Amniotic epithelial cell (primary cell): ENCODE measurements around the gene SLTM.
A peak's percentile ranks its signal among the peaks of the same experiment; 100 is the strongest.
"Not testable (repeated sequence)": the region's sequence is repeated elsewhere in the genome, so short reads cannot be mapped to it uniquely, and the experiment has no call there.

Source experiments
- DNase-seq: peaks from one replicate; pipeline ENCODE4 v3.0.0-alpha.2; 2010; ENCODE audit warnings: low read depth

The SLTM gene

DNA sequence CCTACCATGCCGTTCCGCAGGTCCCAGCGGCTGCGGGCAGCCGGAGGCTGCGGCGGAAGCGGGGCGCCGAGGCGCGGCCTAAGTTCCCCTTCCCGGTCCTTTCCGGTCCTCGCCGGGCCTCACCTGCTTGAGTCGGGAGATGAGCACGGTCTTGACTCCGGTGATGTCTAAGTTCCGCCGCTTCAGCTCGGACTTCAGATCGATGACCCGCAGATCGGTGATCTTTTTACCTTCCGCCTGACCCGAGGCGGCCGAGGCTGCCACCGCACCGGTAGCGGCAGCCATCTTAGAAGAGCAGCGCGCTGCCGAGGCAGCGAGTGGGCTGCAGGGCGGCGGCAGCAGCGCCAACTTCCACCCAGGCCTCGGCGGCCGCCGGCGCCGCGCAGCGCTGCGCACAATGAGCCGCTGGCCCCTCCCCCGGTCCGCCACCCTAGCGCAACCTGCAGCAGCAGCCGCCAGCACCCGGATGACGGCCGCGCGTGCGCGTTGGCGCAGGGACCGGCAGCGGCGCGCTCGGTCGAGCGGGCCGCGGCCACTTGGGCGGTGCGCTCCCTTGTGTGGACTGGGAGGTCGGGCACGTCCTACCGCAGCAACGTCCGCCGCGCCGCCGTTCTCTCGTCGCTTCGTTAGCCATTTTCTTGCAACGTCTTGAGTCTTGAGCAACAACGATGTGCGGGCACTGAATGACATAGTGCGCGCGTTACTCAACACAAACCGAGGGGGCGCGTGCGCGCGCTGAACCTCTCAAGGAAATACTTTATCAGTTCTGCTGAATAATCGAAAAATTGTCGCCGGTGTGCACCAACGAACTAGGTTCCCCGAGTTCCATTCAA lies at the start of gene SLTM:
Gene SLTM (minus strand): TSS at position 399 of the 833 bp plus-strand sequence. CDS start 114 bp downstream, at position 285.
- DNase-seq = peak; percentile 92

DNA sequence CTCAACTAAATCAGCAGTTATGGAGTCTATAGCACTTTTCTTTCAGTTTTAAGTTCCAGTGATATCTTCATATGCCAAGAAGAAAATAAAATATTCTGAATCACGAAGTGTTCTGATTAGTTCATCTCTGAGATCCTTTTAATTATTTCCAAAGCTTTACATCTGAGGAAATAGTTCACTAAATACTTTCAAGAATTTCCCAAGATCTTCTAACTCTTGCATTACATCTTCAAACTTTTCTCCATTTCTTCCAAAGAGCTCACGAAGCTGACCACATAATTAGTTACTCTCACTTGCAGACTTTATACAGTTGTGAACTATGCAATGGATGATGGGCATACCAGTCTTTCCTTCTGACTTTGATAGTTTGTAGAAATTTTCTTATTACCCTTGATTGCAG lies 49.8 kb upstream of the SLTM start:
- no peak for DNase-seq

DNA sequence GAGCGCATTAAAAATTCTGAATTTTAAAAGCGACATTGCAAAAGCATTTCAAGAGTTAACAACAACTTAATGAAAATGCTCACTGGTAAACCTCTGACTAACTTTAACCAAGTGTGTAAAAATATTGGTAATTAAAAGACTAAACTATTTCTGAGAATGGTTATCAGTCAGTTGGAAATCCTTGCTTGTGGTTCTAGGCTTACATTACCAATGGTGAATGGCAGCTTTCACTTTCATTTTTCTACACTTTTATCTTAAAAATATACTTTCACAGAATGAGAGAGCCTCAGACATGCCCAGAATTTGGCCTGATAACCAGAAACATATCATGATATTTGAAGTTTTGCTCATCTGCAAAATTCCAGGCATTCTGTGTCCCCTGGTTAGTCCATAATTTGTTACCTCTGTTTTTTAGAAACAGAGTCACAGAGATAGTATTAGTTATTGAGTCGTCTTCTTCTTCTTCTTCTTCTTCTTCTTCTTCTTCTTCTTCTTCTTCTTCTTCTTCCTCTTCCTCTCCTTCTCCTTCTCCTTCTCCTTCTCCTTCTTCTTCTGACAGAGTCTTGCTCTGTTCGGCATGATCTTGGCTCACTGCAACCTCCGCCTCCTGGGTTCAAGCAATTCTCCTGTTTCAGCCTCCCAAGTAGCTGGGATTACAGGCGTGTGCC lies 48.5 kb upstream of the SLTM start:
- no peak for DNase-seq

DNA sequence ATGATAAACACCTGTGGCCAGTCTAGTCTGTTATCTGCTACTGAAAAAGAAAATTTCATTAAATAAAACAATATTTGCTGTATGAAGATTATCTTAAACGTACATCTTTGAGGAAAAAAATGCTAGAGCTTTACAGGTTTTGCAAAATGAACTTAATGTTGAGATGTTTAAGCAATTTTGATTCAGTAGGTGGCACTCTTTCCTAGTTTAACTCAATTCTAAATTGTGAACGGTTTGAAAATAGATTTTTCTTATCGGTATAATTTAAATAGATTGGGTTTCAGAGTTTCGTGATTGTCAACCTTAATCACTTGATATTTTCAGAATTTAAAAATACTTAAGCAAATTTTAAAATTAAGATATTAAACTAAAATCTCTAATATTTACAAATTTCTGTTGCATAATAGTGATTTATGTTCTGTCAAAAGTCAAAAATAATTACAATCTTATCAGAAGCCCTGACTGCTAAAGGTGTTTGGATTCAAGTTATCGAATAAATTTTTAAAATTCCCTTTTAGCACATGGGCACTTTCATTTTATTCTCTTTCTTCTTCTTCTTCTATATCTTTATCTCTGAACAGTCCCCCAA lies 47.0 kb upstream of the SLTM start:
- DNase-seq = peak; percentile 57

DNA sequence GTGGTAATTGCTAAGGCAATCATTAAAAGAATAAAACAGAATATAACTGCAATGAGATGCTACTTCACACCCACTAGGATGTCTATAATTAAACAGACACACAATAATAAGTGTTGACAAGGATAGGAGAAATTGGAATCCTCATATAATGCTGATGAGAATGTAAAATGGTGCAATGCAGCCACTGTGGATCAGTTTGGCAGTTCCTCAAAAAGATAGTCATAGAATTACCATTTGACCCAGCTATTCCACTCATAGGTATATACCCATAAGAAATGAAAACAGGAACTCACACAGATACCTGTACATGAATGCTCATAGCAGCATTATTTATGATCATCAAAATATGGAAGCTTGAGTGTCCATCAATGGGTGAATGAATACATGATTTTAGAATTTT lies 44.4 kb upstream of the SLTM start:
- no peak for DNase-seq

DNA sequence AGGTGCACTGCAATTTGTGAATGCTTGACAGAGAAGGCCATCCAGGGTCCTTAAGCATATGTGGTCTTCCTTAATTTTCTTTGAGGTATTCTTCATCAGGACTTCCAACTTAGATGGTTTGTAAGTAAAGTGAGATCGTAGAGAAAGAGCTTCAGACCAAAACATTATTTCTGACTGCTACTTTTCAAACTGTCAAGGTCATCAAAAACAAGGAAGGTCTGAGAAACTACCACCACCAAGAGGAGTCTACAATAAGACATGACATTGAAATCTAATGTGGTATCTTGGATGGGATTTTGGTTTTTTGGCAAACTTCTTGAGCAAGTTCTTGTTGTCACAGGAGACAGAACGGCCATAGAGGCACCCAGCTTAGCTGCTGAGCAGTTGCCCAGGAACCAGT lies 34.0 kb upstream of the SLTM start:
- DNase-seq = no peak

DNA sequence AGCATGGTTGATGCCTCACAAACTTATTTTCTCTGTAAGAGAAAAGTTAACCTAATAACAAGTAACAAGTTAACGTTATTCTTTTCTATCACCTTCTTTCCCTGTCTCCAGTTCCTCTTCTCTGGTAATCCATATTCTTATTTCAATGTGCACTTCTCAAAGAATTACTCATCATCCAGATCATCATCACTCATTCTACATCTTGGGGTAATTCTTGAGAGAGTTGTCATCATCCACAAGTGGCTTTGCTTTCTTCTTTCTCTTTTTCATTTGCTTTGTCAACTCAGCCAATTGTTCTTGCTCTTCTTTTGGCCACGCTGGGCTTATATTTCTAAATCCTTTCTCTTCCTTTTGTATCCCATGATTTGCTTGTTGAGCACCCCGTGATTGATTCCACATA lies 33.2 kb upstream of the SLTM start:
- peak; percentile 55 for DNase-seq

DNA sequence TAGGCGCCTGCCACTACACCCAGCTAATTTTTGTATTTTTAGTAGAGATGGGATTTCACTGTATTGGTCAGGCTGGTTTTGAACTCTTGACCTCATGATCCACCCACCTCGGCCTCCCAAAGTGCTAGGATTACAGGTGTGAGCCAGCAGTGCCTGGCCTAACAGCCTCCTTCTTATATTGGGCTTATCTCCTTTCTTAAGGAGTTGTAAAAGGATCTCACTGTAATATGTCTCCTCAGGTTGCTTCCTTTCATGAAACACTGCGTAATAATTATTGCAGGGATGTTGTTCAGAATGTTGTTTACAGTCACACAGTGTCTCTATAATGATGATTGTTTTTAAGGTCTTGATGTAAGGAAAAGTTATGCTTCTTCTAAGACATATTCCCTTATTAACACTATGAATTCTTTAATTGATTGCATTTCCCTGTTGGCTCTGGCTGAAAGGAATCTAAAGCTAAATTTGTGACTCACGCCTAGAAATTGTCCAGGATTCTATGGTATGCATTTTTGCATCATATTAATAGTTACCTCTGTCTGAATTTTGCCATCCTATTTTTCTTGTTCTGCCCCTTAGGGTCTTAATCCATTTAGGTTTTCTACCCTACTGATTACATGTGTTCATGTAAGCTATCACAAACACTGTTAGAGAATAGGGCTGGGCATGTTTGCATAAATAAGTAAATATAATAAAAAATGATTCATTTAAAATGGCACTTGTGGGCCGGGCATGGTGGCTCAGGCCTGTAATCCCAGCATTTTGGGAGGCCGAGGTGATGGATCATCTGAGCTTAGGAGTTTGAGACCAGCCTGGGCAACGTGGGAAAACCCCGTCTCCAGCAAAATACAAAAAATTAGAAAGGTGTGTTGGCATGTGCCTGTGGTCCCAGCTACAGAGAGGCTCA lies 29.4 kb upstream of the SLTM start:
- DNase-seq = no peak

DNA sequence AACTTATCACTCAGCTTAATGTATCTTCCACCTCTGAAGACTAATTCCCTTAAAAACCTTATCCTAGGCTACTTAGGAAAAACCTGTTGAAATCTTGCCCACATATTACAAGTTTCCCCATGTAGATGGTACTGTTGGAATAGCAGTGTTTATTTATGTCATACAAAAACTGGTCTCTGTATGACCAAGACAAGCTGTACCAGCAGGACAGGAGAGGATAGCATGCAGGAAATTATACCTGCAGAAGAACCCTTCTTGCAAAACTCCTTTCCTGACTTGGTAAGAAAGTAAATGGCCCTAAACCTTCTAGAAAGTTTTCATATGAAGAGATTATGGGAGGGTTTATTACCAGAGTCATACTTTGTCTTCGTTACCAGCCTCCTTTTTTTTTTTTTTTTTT lies 28.7 kb upstream of the SLTM start:
- no peak for DNase-seq

DNA sequence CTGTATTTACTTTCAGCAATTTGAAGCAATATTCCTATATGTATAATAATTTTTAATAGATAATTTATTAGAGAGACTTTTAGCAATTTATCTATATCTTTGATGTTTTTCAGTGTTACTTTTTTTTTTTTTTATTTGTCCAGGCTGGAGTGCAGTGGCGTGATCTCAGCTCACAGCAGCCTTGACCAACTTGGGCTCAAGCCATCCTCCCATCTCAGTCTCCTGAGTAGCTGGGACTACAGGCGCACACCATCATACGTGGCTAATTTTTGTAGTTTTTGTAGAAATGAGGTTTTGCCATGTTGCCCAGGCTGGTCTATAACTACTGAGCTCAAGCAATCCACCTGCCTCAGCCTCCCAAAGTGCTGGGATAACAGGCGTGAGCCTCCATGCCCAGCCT lies 25.3 kb upstream of the SLTM start:
- DNase-seq = no peak

DNA sequence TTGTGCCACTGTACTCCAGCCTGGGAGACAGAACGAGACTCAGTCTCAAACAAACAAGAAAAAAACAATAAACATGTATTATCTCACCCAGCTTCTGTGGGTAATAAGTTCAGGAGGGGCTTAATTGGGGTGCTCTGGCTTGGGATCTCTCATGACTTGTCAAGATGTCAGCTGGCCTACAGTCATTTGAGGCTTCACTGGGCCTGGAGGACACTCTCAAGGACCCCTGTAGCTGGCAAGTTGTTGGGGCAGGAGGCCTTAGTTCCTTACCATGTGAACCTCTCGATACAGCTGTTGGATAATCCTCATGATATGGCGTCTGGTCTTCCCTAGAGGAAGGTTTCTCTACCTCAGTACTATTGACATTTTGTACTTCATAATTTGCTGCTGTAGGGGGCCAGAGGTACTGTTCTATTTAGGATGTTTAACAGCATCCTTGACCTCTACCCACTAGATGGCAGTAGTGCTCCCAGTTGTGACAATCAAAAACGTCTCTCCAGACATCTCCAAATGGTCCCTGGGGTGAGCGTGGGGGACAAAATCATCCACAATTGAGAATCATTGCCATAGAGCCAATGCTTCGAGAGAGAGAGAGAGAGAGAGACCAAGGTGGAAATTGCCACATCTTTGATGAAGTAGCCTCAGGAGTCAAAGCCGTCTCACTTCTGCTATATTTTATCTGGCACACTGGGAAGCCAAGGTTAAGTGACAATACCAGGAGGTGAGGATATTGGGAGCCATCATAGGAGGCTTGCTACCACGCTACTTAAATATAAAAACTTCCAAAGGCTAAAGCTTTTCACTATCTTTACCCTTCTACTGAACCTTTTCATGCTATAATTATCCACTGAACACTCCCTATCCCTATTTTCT lies 23.9 kb upstream of the SLTM start:
- DNase-seq = peak; percentile 39

DNA sequence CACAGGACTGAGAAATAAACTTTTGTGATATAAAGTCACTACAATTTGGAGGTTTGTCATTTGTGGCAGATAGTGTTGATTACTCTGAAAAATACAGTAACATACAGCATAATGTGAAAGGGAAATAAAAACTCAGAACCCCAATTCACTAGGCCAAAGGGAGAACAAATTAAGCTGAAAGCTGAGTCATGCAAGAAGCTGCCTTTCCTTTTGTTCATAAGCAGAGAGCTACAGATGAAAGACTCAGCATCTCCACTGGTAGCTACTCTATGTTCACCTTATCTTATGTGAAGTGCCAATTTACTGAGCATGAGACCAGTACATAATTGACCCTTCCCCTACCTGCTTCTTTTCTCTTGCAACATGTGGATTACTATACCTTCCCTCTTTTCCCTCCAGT lies 19.3 kb upstream of the SLTM start:
- peak; percentile 18 for DNase-seq

DNA sequence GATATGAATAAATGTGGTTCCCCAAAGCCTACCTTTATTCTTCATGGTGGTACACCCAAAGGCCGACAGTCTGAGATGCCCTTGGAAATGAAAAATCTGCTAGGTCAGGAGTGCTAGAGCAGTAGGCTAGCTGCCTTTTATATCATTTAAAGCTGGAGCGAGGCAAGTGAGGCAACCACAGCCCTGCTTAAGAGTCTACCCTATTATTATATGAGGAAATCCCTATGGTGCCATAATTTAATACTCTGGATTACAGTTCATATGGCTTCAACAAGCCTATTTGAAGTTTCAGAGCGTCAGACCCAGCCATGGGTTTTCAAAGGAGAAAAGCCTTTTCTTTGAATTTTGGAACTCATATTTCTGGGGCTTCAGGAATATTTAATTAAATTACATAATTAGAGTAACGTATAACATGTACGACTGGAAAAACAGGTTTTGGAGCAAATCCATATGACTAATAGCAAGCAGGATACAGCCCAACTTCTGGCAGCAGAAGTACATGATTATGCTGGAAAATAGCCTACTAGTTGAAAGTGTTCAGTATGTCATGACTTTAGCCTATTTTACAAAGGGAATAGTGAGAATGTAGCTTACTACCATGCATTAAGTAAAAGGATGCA lies 18.0 kb upstream of the SLTM start:
- DNase-seq = peak; percentile 68

DNA sequence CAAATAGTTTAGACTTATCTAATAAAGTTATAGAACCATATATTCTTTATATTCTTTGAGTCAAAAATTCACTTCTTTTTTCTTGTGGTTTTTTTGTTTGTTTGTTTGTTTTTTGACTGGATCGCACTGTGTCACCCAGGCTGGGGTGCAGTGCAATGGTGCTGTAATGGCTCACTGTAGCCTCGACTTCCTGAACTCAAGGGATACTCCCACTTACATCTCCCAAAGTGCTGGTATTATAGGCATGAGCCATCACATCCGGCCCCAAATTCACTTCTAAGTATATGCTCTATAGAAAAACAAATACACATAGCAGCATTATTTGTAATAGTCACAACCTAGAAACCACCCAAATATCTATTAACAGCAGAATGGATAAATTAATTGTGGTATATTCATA lies 13.7 kb upstream of the SLTM start:
- DNase-seq = no peak

DNA sequence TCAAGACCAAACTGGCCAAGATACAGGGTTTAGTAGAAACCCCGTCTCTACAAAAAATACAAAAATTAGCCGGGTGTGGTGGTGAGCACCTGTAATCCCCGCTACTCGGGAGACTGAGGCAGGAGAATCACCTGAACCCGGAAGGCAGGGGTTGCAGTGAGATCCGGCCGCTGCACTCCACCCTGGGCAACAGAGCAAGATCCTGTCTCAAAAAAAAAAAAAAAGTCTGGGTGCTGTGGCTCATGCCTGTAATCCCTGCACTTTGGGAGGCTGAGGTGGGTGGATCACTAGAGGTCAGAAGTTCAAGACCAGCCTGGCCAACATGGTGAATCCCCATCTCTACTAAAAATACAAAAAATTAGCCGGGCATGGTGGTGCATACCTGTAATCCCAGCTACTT lies 1.5 kb upstream of the SLTM start:
- DNase-seq = not testable (repeated sequence)

DNA sequence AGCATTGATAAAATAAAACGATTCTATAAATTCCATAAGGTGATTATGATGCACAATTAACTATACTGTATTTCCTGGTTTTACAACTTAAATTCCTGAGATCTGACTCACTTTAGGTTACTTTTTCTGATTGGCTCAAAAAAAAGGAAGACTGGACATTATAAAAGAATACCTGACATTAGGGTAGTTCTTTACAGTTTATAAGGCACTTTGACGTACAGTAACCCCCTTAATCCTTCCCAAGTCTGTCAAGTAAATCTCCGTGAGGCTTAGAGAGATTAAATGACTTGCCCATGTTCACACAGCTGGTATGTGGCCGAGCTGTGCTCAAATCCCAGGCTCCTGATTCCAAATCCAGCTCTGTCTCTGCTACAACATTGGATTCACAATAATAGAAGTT lies 1.0 kb upstream of the SLTM start:
- peak; percentile 51 for DNase-seq

DNA sequence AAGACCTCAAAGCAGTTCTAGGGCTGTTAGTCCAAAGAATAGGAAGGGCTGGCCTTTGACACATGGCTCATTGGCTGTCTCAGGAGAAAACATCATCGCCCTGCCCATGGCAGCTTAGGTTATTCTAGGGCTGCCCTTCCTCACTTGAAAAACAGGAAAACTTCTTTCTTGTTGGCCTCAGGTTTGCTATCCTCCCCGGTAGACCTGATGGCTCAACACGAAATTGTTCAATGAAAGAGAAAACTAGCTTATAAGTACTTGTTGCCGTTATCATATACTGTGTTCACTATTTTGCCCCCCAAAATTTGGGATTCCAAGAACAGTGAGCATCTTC lies 602 bp upstream of the SLTM start:
- DNase-seq = no peak

DNA sequence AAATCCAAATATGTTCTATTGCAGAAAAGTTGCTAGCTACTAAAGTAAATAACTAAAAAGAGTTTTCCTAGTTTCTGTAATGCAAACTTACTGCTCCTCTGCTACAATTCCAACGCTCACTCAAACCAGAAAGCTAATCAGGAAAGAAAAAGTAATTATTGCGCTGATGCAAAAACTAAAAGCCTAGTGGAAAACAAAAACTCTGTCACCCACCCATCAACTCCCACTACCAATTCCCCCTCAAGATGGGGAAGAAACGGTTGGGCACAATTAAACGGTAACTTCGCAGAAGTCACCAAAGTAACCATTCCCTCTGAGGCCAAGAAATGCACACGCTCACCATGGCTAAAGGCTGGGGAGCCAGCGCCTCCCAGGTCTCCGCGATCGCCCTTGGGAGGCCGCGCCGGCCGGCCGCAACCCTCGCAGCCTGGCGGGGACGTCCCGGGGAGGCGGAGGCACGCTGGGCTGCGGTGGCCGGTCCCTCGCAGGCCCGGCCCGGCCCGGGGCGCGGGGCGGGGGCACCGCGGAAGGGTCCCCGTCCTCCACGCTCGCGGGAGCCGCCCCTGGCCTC lies 684 bp downstream of the SLTM start:
- peak; percentile 29 for DNase-seq

DNA sequence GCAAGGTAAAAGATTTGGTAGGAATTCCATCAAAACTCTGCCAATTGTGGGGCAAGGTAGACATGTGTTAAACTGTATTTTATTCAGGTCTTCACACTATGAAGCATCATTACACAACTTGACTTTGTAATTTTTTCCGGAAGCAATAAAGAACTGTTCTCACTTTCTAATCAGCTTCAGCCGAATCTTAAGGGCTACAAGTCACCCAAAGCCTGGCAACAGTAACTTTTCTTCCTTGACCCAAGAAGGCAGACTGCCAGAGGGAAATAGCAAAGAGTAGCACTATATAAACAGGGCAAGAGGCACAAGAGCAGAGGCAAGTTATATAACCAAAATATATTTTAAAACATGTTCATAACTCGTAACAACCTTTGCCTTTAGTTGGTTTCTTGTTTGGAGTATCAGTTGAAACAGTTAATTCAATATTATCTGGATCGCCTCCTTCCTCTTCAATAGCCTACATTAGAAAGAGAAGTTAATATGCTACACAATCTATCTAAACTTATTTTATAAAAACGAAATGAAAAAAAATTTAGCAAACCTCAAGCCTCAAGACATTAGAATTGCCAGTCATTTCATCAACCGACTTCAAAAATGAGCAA lies 1.4 kb downstream of the SLTM start:
- peak; percentile 68 for DNase-seq

DNA sequence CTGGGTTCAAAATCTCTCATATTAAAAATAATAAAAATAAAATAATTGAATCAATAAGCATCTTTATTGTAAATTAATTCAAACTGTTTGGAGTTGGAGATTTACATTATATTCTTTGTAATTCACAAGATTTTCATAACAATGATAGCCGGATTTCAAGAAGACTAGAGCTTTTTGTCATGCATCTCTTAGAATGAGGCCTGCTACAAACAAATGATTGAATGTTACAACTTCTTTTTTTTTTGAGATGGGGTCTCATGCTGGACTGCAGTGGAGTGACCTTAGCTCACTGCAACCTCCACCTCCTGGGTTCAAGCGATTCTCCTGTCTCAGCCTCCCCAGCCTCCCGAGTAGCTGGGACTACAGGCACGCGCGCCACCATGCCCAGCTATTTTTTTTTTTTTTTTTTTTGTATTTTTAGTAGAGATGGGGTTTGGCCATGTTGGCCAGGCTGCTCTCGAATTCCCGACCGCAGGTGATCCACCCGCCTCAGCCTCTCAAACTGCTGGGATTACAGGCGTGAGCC lies 3.5 kb downstream of the SLTM start:
- no peak for DNase-seq
